ENCODE measurements around the gene PRICKLE1. TPM values are rescaled to one million over a fixed set of nuclear protein-coding genes. Genes with fewer than 3 reads are reported as not detected.

PRICKLE1 gene
- total RNA-seq, 1 experiment from 2014 or later: 7.0 TPM

- Histone ChIP-seq H3K9me3 (ENCODE audit: insufficient read depth, low read depth) (no peaks in the 10 kb centered on the region), H4K20me1 (ENCODE audit: insufficient read depth) (no peaks in the 10 kb centered on the region), H3F3A (ENCODE audit: insufficient read depth, low read depth) (no peaks in the 10 kb centered on the region), H3K4me3 (no peak overlapping the region), H3K4me1 (replicated peaks; ENCODE audit: insufficient read depth) (no peaks in the 10 kb centered on the region), H3K27ac (no peak overlapping the region), H3K9me2 (ENCODE audit: insufficient read depth) (no peaks in the 10 kb centered on the region), H3K36me3 (ENCODE audit: low read depth) (no peaks in the 10 kb centered on the region), H3K27me3 (ENCODE audit: insufficient read depth, low read depth) (no peaks in the 10 kb centered on the region), H2AFZ (no peak overlapping the region), H3K79me2 (ENCODE audit: low read depth) (no peaks in the 10 kb centered on the region), H3K4me2 (no peak overlapping the region)
- CTCF ChIA-PET: no interaction called here
- BruUV-seq (replicated peaks): no TSS peak
- TF ChIP-seq EZH2 (IDR thresholded peaks at IDR 0.05; ENCODE audit: low read depth): no peak
- no peak for TF ChIP-seq CTCF (conservative IDR thresholded peaks at IDR 0.05)
- intact Hi-C loops (cut with micrococcal nuclease; ENCODE audit: unreplicated experiment): no loop called here
- POLR2A ChIA-PET (ENCODE audit: unreplicated experiment): no interaction called here
- DNase-seq: no peak
These were observed 73.0 kb downstream of the PRICKLE1 start for GRCh38 chr12:42516573-42516972.

GRCh38 chr12:42511656-42512055, 77.9 kb downstream of the PRICKLE1 start:
- Histone ChIP-seq H3K4me1 (replicated peaks; ENCODE audit: insufficient read depth) (no peaks in the 10 kb centered on the region), H3K9me2 (ENCODE audit: insufficient read depth) (no peaks in the 10 kb centered on the region), H3K36me3 (ENCODE audit: low read depth) (no peaks in the 10 kb centered on the region), H3K27ac (no peak overlapping the region), H3K27me3 (ENCODE audit: insufficient read depth, low read depth) (no peaks in the 10 kb centered on the region), H3F3A (ENCODE audit: insufficient read depth, low read depth) (no peaks in the 10 kb centered on the region), H2AFZ (no peak overlapping the region), H3K4me3 (no peak overlapping the region), H3K9me3 (ENCODE audit: insufficient read depth, low read depth) (no peaks in the 10 kb centered on the region), H3K79me2 (ENCODE audit: low read depth) (no peaks in the 10 kb centered on the region), H3K4me2 (no peak overlapping the region), H4K20me1 (ENCODE audit: insufficient read depth) (no peaks in the 10 kb centered on the region)
- TF ChIP-seq EZH2 (IDR thresholded peaks at IDR 0.05; ENCODE audit: low read depth): no peak
- TF ChIP-seq CTCF (conservative IDR thresholded peaks at IDR 0.05): no peak
- CTCF ChIA-PET: no interaction called here
- intact Hi-C loops (cut with micrococcal nuclease; ENCODE audit: unreplicated experiment): no loop called here
- no TSS peak for BruUV-seq (replicated peaks)
- POLR2A ChIA-PET (ENCODE audit: unreplicated experiment): no interaction called here
- DNase-seq: no peak

GRCh38 chr12:42510823-42511222, 78.7 kb downstream of the PRICKLE1 start:
- no TSS peak for BruUV-seq (replicated peaks)

More at GRCh38 chr12:42510823-42511222, 78.7 kb downstream of the PRICKLE1 start:
- no peaks in the 10 kb centered on the region for H3K36me3 ChIP-seq (ENCODE audit: low read depth)
- no peak overlapping the region for H3K27ac ChIP-seq
- H2AFZ ChIP-seq: no peak overlapping the region
- no peaks in the 10 kb centered on the region for H3K79me2 ChIP-seq (ENCODE audit: low read depth)
- no peak overlapping the region for H3K4me3 ChIP-seq
- ChIA-PET CTCF (interaction anchor here (0.6 kb wide), 1 partner anchor 826 kb away, joined by 3 read pairs; no protein-coding TSS in a partner anchor), POLR2A (ENCODE audit: unreplicated experiment) (no interaction called here)
- DNase-seq: no peak
- no peaks in the 10 kb centered on the region for H3F3A ChIP-seq (ENCODE audit: insufficient read depth, low read depth)
- TF ChIP-seq EZH2 (IDR thresholded peaks at IDR 0.05; ENCODE audit: low read depth): no peak
- TF ChIP-seq CTCF (conservative IDR thresholded peaks at IDR 0.05): no peak
- H3K27me3 ChIP-seq (ENCODE audit: insufficient read depth, low read depth): no peaks in the 10 kb centered on the region
- H3K4me2 ChIP-seq: no peak overlapping the region
- intact Hi-C loops (cut with micrococcal nuclease; ENCODE audit: unreplicated experiment): no loop called here
- H3K4me1 ChIP-seq (replicated peaks; ENCODE audit: insufficient read depth): no peaks in the 10 kb centered on the region
- no peaks in the 10 kb centered on the region for H4K20me1 ChIP-seq (ENCODE audit: insufficient read depth)
- H3K9me2 ChIP-seq (ENCODE audit: insufficient read depth): no peaks in the 10 kb centered on the region
- H3K9me3 ChIP-seq (ENCODE audit: insufficient read depth, low read depth): no peaks in the 10 kb centered on the region

Measured in PC-9 (cell line).